Mammary epithelial cell (primary cell): Measurements from ENCODE around the gene LCN12.

Experiments used
- CTCF ChIP-seq, 2 donors: IDR thresholded peaks in 1 of 2; conservative IDR thresholded peaks in 1 of 2; 2 replicates each; pipeline ENCODE4 v1.5.1; 2011 to 2012; ENCODE audit warnings: inconsistent platforms in 2 of 2, low read length in 2 of 2, mild to moderate bottlenecking in 2 of 2, control low read depth in 1 of 2, low read depth in 1 of 2; ENCODE audit not compliant: insufficient read depth in 1 of 2; ENCODE audit errors: extremely low read depth in 1 of 2
- EZH2 ChIP-seq: IDR thresholded peaks from 2 replicates; pipeline ENCODE4 v1.6.1; 2012; ENCODE audit warnings: low read length, inconsistent platforms, borderline replicate concordance

GRCh38 chr9:136930014-136930413 is 22.1 kb upstream of the LCN12 start:
- TF ChIP-seq EZH2 (no peak), CTCF (conservative IDR thresholded peaks at IDR 0.05 in 1 of 2, IDR thresholded peaks at IDR 0.05 in 1 of 2; ENCODE audit: extremely low read depth in 1 of 2, insufficient read depth in 1 of 2, low read depth in 1 of 2, low read length in 2 of 2) (no peak)
